B cell (primary cell): ENCODE data around the gene THRA. TPM values are rescaled to one million over a fixed set of nuclear protein-coding genes. Genes with fewer than 3 reads are reported as not detected.

Source experiments
- ATAC-seq: fragments of 200-7000 bp; cut with Tn5 transposase; one replicate; pipeline ENCODE4 v1.10.0; 2021; ENCODE audit warnings: low read depth, mild to moderate bottlenecking, moderate number of reproducible peaks, moderate library complexity
- CTCF ChIA-PET: fragments of 350-600 bp; sonication (Branson Sonifier 250); formaldehyde crosslinking; loops from one replicate; lab custom pipeline; 2021; ENCODE audit warnings: antibody characterized with exemption, inconsistent platforms; lab: Charles Lee
- POLR2A ChIA-PET: fragments of 350-600 bp; sonication (Branson Sonifier 250); formaldehyde crosslinking; loops from one replicate; lab custom pipeline; 2021; ENCODE audit warnings: antibody characterized with exemption; lab: Charles Lee
- DNase-seq: peaks from one replicate; pipeline ENCODE4 v3.0.0; 2013
- H2AFZ ChIP-seq: 2 replicates; pipeline ENCODE4 v1.6.1; 2012; ENCODE audit warnings: mild to moderate bottlenecking, low read depth, low read length; ENCODE audit not compliant: insufficient read depth, poor library complexity, severe bottlenecking
- H3K27ac ChIP-seq, 2 donors: 1 replicate in 1 of 2; 2 replicates in 1 of 2; pipeline ENCODE4 v1.5.1; 2012 to 2013; ENCODE audit warnings: low read length in 2 of 2, mild to moderate bottlenecking in 2 of 2, moderate library complexity in 1 of 2
- H3K27me3 ChIP-seq, 4 experiments: fragments of 200-600 bp in 1 of 4; sonication (generic) in 1 of 4; replicated peaks in 1 of 4; 1 replicate in 2 of 4; 2 replicates in 2 of 4; pipeline versions ENCODE4 v1.6.1 to v1.7.0; 2013 to 2016; ENCODE audit warnings: low read length in 3 of 4, mild to moderate bottlenecking in 2 of 4, mixed read lengths in 1 of 4, moderate library complexity in 1 of 4; ENCODE audit not compliant: insufficient read depth in 4 of 4, control insufficient read depth in 3 of 4; ENCODE audit errors: control extremely low read depth in 1 of 4
- H3K36me3 ChIP-seq, 2 experiments: replicated peaks in 1 of 2; 1 replicate in 1 of 2; 2 replicates in 1 of 2; pipeline versions ENCODE4 v1.6.1 to v1.7.1; 2013; ENCODE audit warnings: low read length in 1 of 2; ENCODE audit not compliant: insufficient read depth in 2 of 2, control insufficient read depth in 1 of 2; ENCODE audit errors: control extremely low read depth in 1 of 2, extremely low read depth in 1 of 2
- H3K4me1 ChIP-seq, 2 donors: fragments of 200-600 bp in 1 of 2; sonication (generic) in 1 of 2; 1 replicate in 1 of 2; 2 replicates in 1 of 2; pipeline versions ENCODE4 v1.5.1 to v1.6.1; 2013 to 2017; ENCODE audit warnings: low read length in 2 of 2; ENCODE audit not compliant: control insufficient read depth in 2 of 2, insufficient read depth in 2 of 2
- H3K4me2 ChIP-seq: replicated peaks from 2 replicates; pipeline ENCODE3; 2012; ENCODE audit warnings: mild to moderate bottlenecking, low read depth, low read length; ENCODE audit not compliant: poor library complexity, severe bottlenecking
- H3K4me3 ChIP-seq, 5 experiments: fragments of 200-600 bp in 1 of 5; sonication (generic) in 1 of 5; 1 replicate in 3 of 5; 2 replicates in 2 of 5; pipeline versions ENCODE4 v1.5.1 to v1.7.0; 2011 to 2016; ENCODE audit warnings: low read length in 4 of 5, mild to moderate bottlenecking in 4 of 5, low read depth in 2 of 5, control low read depth in 1 of 5, moderate library complexity in 1 of 5; ENCODE audit not compliant: insufficient read depth in 1 of 5; ENCODE audit errors: control extremely low read depth in 1 of 5, extremely low read depth in 1 of 5
- H3K79me2 ChIP-seq: fragments of 200-600 bp; sonication (generic); one replicate; pipeline ENCODE4 v1.6.0; 2016; ENCODE audit warnings: low read length; ENCODE audit not compliant: control insufficient read depth, insufficient read depth
- H3K9ac ChIP-seq: fragments of 200-600 bp; sonication (generic); 2 replicates; pipeline ENCODE4 v1.6.1; 2017; ENCODE audit warnings: mild to moderate bottlenecking, low read length, moderate library complexity
- H3K9me3 ChIP-seq, 3 donors: one replicate each; pipeline versions ENCODE4 v1.6.1 to v1.7.1; 2013; ENCODE audit warnings: low read length in 2 of 3; ENCODE audit not compliant: control insufficient read depth in 2 of 3, insufficient read depth in 1 of 3; ENCODE audit errors: control extremely low read depth in 1 of 3
- H4K20me1 ChIP-seq: 2 replicates; pipeline ENCODE4 v1.6.0; 2012; ENCODE audit warnings: mild to moderate bottlenecking, low read length; ENCODE audit not compliant: insufficient read depth, control insufficient read depth, poor library complexity, severe bottlenecking
- H3K27ac Mint-ChIP-seq: one replicate; pipeline ENCODE4 v1.8.0; 2021; ENCODE audit warnings: mixed read lengths
- H3K27me3 Mint-ChIP-seq: one replicate; pipeline ENCODE4 v1.8.0; 2021; ENCODE audit warnings: mixed read lengths
- H3K4me1 Mint-ChIP-seq: one replicate; pipeline ENCODE4 v1.8.0; 2021; ENCODE audit warnings: mixed read lengths
- H3K4me3 Mint-ChIP-seq: one replicate; pipeline ENCODE4 v1.8.0; 2021; ENCODE audit warnings: mixed read lengths
- H3K9me3 Mint-ChIP-seq: one replicate; pipeline ENCODE4 v1.8.0; 2022; ENCODE audit warnings: mixed read lengths; ENCODE audit not compliant: insufficient read depth
- CTCF ChIP-seq: fragments of 200-600 bp; IDR thresholded peaks from one replicate; pipeline ENCODE4 v1.8.0; 2022; ENCODE audit warnings: antibody characterized with exemption, mild to moderate bottlenecking
- EZH2 ChIP-seq: IDR thresholded peaks from 2 replicates; pipeline ENCODE4 v1.6.1; 2012; ENCODE audit warnings: borderline replicate concordance, low read depth, mild to moderate bottlenecking, moderate library complexity, low read length; ENCODE audit not compliant: insufficient read depth, poor library complexity, severe bottlenecking
- WGBS: methylation state at CpG from one replicate; pipeline ENCODE4 v1.1.5; 2013; ENCODE audit warnings: missing lambda C conversion rate; ENCODE audit not compliant: insufficient coverage; 5-methylcytosine and 5-hydroxymethylcytosine counted together
- intact Hi-C: fragments of 100-400 bp; cut with micrococcal nuclease; formaldehyde crosslinking; loops from one replicate; pipeline ENCODE4 v1.10.0; 2022
- polyA plus RNA-seq: library from polyadenylated mRNA; depleted of rRNA; stranded (reverse); fragments of >200 nt; gene quantifications from 2 replicates; pipeline ENCODE4 v1.2.3, GENCODE V29; 2012
- total RNA-seq, 2 donors: library from RNA; stranded (reverse); fragments of 120-200 nt in 1 of 2; gene quantifications; 1 replicate in 1 of 2; 2 replicates in 1 of 2; pipeline versions ENCODE4 v1.2.3 to v1.2.4, GENCODE V29; 2013 to 2022

THRA gene
- total and polyA plus RNA-seq, 2 donors (not counting 1 experiment from before 2014, with no cell fraction given), result 8.0 to 17.1 TPM

GRCh38 chr17:40072735-40073346 lies 10.1 kb downstream of the THRA start:
- intact Hi-C loops, result no loop called here
- ChIA-PET CTCF (interaction anchor here (0.8 to 6.7 kb wide), 9 partner anchors 9 to 59 kb away, joined by 3 to 128 read pairs (median 12); partner anchors contain the start of genes CSF3, NR1D1 and THRA), POLR2A (interaction anchor here (0.6 kb wide), 1 partner anchor 34 kb away, joined by 4 read pairs; no protein-coding TSS in a partner anchor)
- no peak for TF ChIP-seq EZH2
- TF ChIP-seq CTCF, result no peak
- no peaks in the 10 kb centered on the region for H3K27me3 ChIP-seq
- peaks cover 37% of the 10 kb centered on the region for H4K20me1 ChIP-seq
- H3K4me3 ChIP-seq, result no peak overlapping the region
- Mint-ChIP-seq H3K9me3 (no peaks in the 10 kb centered on the region), H3K27me3 (no peaks in the 10 kb centered on the region), H3K27ac (no peak overlapping the region), H3K4me1 (peaks cover 65% of the 10 kb centered on the region), H3K4me3 (no peak overlapping the region)
- H3K27ac ChIP-seq, result no peak overlapping the region
- no peak overlapping the region for H2AFZ ChIP-seq
- H3K79me2 ChIP-seq, result peaks cover 31% of the 10 kb centered on the region
- H3K4me1 ChIP-seq, result peaks cover 53 to 56% of the 10 kb centered on the region in 2 donors
- 92% methylated on average over 6 of the region's 8 CpGs for WGBS
- peaks cover under 1 to 9% of the 10 kb centered on the region in 2 experiments for H3K36me3 ChIP-seq
- H3K9me3 ChIP-seq, result no peaks in the 10 kb centered on the region
- H3K4me2 ChIP-seq, result no peak overlapping the region
- ATAC-seq (no peak), DNase-seq (no peak)
- no peak overlapping the region for H3K9ac ChIP-seq

GRCh38 chr17:40073454-40074174 lies 10.8 kb downstream of the THRA start:
- peaks cover 57% of the 10 kb centered on the region for H3K4me1 Mint-ChIP-seq
- no peak for TF ChIP-seq CTCF
- TF ChIP-seq EZH2, result no peak
- H3K4me1 ChIP-seq, result peaks cover 45 to 48% of the 10 kb centered on the region in 2 donors
- no peaks in the 10 kb centered on the region for H3K27me3 ChIP-seq
- peaks cover 30% of the 10 kb centered on the region for H3K79me2 ChIP-seq
- intact Hi-C loops, result loop anchor here (2.0 kb wide), 1 partner anchor 19 kb away; the partner anchor contains the start of gene MED24
- no peak overlapping the region for H3K4me3 Mint-ChIP-seq
- H3K9me3 ChIP-seq, result no peaks in the 10 kb centered on the region
- no peak overlapping the region for H2AFZ ChIP-seq
- no peaks in the 10 kb centered on the region for H3K9me3 Mint-ChIP-seq
- CTCF ChIA-PET, result interaction anchor here (0.8 to 6.7 kb wide), 10 partner anchors 10 to 60 kb away, joined by 3 to 128 read pairs (median 16); partner anchors contain the start of genes CSF3, NR1D1 and THRA
- peaks cover 37% of the 10 kb centered on the region for H4K20me1 ChIP-seq
- H3K9ac ChIP-seq, result no peak overlapping the region
- ATAC-seq (no peak), DNase-seq (no peak)
- POLR2A ChIA-PET, result interaction anchor here (0.6 kb wide), 2 partner anchors 34 to 71 kb away, joined by 4 to 11 read pairs; no protein-coding TSS in a partner anchor
- no peak overlapping the region for H3K4me3 ChIP-seq
- peak overlapping the region; percentile 37 for H3K27ac Mint-ChIP-seq
- H3K27ac ChIP-seq, result no peak overlapping the region
- peaks cover 2 to 9% of the 10 kb centered on the region in 2 experiments for H3K36me3 ChIP-seq
- H3K4me2 ChIP-seq, result no peak overlapping the region
- WGBS, result 95% methylated on average over 4 of the region's 7 CpGs
- no peaks in the 10 kb centered on the region for H3K27me3 Mint-ChIP-seq
